OCI-M2 (cell line): ENCODE measurements around the gene DIAPH3.
"Not testable (repeated sequence)": the region's sequence is repeated elsewhere in the genome, so short reads cannot be mapped to it uniquely, and the experiment has no call there.

Experiments
- DNase-seq: peaks from one replicate; lab custom pipeline; 2025; ENCODE audit not compliant: unreplicated experiment; lab: John Stamatoyannopoulos, UW

Gene DIAPH3

GRCh38 chr13:60099631-60100420 is 63.9 kb downstream of the DIAPH3 start:
- no peak for DNase-seq

GRCh38 chr13:60095300-60095699 is 68.4 kb downstream of the DIAPH3 start:
- DNase-seq: no peak

- DNase-seq: no peak
Observed at GRCh38 chr13:60094385-60095088, 69.2 kb downstream of the DIAPH3 start.

GRCh38 chr13:60093425-60094019 is 70.2 kb downstream of the DIAPH3 start:
- no peak for DNase-seq

- DNase-seq: no peak
Observed at GRCh38 chr13:60091573-60091972, 72.2 kb downstream of the DIAPH3 start.

GRCh38 chr13:60090574-60090973 is 73.2 kb downstream of the DIAPH3 start:
- no peak for DNase-seq

GRCh38 chr13:60083780-60084179 is 79.9 kb downstream of the DIAPH3 start:
- not testable (repeated sequence) for DNase-seq

GRCh38 chr13:60080850-60081249 is 82.9 kb downstream of the DIAPH3 start:
- DNase-seq: no peak

- no peak for DNase-seq
Observed at GRCh38 chr13:60078226-60078625, 85.5 kb downstream of the DIAPH3 start.

- no peak for DNase-seq
Observed at GRCh38 chr13:60075850-60076249, 87.9 kb downstream of the DIAPH3 start.

- no peak for DNase-seq
Observed at GRCh38 chr13:60074397-60074796, 89.3 kb downstream of the DIAPH3 start.

- DNase-seq: no peak
Observed at GRCh38 chr13:60066226-60066625, 97.5 kb downstream of the DIAPH3 start.

- DNase-seq: no peak
Observed at GRCh38 chr13:60062502-60062901, 101.2 kb downstream of the DIAPH3 start.

- no peak for DNase-seq
Observed at GRCh38 chr13:60061737-60062136, 102.0 kb downstream of the DIAPH3 start.

- DNase-seq: no peak
Observed at GRCh38 chr13:60051754-60052285, 111.9 kb downstream of the DIAPH3 start.

GRCh38 chr13:60048353-60048752 is 115.4 kb downstream of the DIAPH3 start:
- DNase-seq: not testable (repeated sequence)

GRCh38 chr13:60047918-60048317 is 115.8 kb downstream of the DIAPH3 start:
- DNase-seq: no peak

- DNase-seq: no peak
Observed at GRCh38 chr13:60044321-60044720, 119.4 kb downstream of the DIAPH3 start.

- no peak for DNase-seq
Observed at GRCh38 chr13:60043262-60043661, 120.5 kb downstream of the DIAPH3 start.

- not testable (repeated sequence) for DNase-seq
Observed at GRCh38 chr13:60040668-60041067, 123.1 kb downstream of the DIAPH3 start.

GRCh38 chr13:60035874-60036273 is 127.9 kb downstream of the DIAPH3 start:
- no peak for DNase-seq

GRCh38 chr13:60032851-60033250 is 130.9 kb downstream of the DIAPH3 start:
- no peak for DNase-seq
